Trophoblast cell (in vitro differentiated cells and primary cell): ENCODE results near the gene IDH1.

Experiments
- DNase-seq, 2 donors: peaks; one replicate each; pipeline ENCODE4 v3.0.0-alpha.2; 2016
- H2AFZ ChIP-seq: 2 replicates; pipeline ENCODE4 v1.6.1; 2013; ENCODE audit warnings: low read length, moderate library complexity, mild to moderate bottlenecking; ENCODE audit not compliant: insufficient read depth, poor library complexity
- H2AK5ac ChIP-seq: 2 replicates; pipeline ENCODE4 v1.6.1; 2013; ENCODE audit warnings: mild to moderate bottlenecking, low read length
- H2BK120ac ChIP-seq: 2 replicates; pipeline ENCODE4 v1.6.1; 2013; ENCODE audit warnings: low read length, mild to moderate bottlenecking, moderate library complexity; ENCODE audit not compliant: insufficient read depth, poor library complexity
- H2BK12ac ChIP-seq: 2 replicates; pipeline ENCODE4 v1.6.1; 2013; ENCODE audit warnings: mild to moderate bottlenecking, low read length, moderate library complexity
- H2BK5ac ChIP-seq: 2 replicates; pipeline ENCODE4 v1.6.1; 2013; ENCODE audit warnings: low read length, low read depth, moderate library complexity, mild to moderate bottlenecking; ENCODE audit not compliant: poor library complexity
- H3K14ac ChIP-seq: 2 replicates; pipeline ENCODE4 v1.6.1; 2013; ENCODE audit warnings: mild to moderate bottlenecking, low read length
- H3K18ac ChIP-seq: 2 replicates; pipeline ENCODE4 v1.6.1; 2013; ENCODE audit warnings: mild to moderate bottlenecking, low read length
- H3K23ac ChIP-seq: 2 replicates; pipeline ENCODE4 v1.6.1; 2013; ENCODE audit warnings: low read length
- H3K27ac ChIP-seq: 2 replicates; pipeline ENCODE4 v1.5.1; 2013; ENCODE audit warnings: low read depth, mild to moderate bottlenecking, inconsistent platforms, low read length, moderate library complexity
- H3K27me3 ChIP-seq: 2 replicates; pipeline ENCODE4 v1.6.1; 2013; ENCODE audit warnings: inconsistent platforms, mild to moderate bottlenecking, low read length, moderate library complexity; ENCODE audit not compliant: insufficient read depth
- H3K36me3 ChIP-seq, 2 experiments: 1 replicate in 1 of 2; 2 replicates in 1 of 2; pipeline ENCODE4 v1.6.1; 2013; ENCODE audit warnings: low read length in 2 of 2, mild to moderate bottlenecking in 2 of 2, moderate library complexity in 1 of 2; ENCODE audit not compliant: insufficient read depth in 2 of 2, control insufficient read depth in 1 of 2
- H3K4ac ChIP-seq: 2 replicates; pipeline ENCODE4 v1.6.1; 2013; ENCODE audit warnings: low read depth, mild to moderate bottlenecking, low read length, moderate library complexity
- H3K4me1 ChIP-seq, 2 experiments: 1 replicate in 1 of 2; 2 replicates in 1 of 2; pipeline ENCODE4 v1.6.1; 2013; ENCODE audit warnings: low read length in 2 of 2, mild to moderate bottlenecking in 2 of 2, moderate library complexity in 1 of 2; ENCODE audit not compliant: insufficient read depth in 2 of 2, control insufficient read depth in 1 of 2
- H3K4me2 ChIP-seq: 2 replicates; pipeline ENCODE4 v1.6.1; 2013; ENCODE audit warnings: inconsistent platforms, mild to moderate bottlenecking, low read length, moderate library complexity
- H3K4me3 ChIP-seq: 2 replicates; pipeline ENCODE4 v1.5.1; 2013; ENCODE audit warnings: mild to moderate bottlenecking, low read depth, low read length, inconsistent platforms
- H3K79me1 ChIP-seq: one replicate; pipeline ENCODE4 v1.6.1; 2013; ENCODE audit warnings: low read length
- H3K79me2 ChIP-seq: 2 replicates; pipeline ENCODE4 v1.6.1; 2013; ENCODE audit warnings: low read length, mild to moderate bottlenecking; ENCODE audit not compliant: control insufficient read depth, insufficient read depth, poor library complexity
- H3K9ac ChIP-seq: 2 replicates; pipeline ENCODE4 v1.6.1; 2013; ENCODE audit warnings: mild to moderate bottlenecking, low read length
- H3K9me3 ChIP-seq: 2 replicates; pipeline ENCODE4 v1.6.1; 2013; ENCODE audit warnings: low read depth, mild to moderate bottlenecking, control low read depth, inconsistent platforms, low read length; ENCODE audit not compliant: insufficient read depth
- H4K12ac ChIP-seq: 2 replicates; pipeline ENCODE4 v1.6.1; 2013; ENCODE audit warnings: low read depth, mild to moderate bottlenecking, low read length, moderate library complexity
- H4K8ac ChIP-seq: 2 replicates; pipeline ENCODE4 v1.6.1; 2013; ENCODE audit warnings: low read depth, mild to moderate bottlenecking, low read length, moderate library complexity
- H4K91ac ChIP-seq: one replicate; pipeline ENCODE4 v1.6.1; 2013; ENCODE audit warnings: low read depth, mild to moderate bottlenecking, low read length, moderate library complexity
- WGBS: extraction: QIAGEN DNeasy Blood & Tissue Kit; methylation state at CpG from one replicate; pipeline ENCODE4 v1.1.7; 2013; ENCODE audit warnings: missing lambda C conversion rate; ENCODE audit not compliant: insufficient read length, insufficient coverage; ENCODE audit errors: extremely low coverage; 5-methylcytosine and 5-hydroxymethylcytosine counted together

Gene IDH1

DNA sequence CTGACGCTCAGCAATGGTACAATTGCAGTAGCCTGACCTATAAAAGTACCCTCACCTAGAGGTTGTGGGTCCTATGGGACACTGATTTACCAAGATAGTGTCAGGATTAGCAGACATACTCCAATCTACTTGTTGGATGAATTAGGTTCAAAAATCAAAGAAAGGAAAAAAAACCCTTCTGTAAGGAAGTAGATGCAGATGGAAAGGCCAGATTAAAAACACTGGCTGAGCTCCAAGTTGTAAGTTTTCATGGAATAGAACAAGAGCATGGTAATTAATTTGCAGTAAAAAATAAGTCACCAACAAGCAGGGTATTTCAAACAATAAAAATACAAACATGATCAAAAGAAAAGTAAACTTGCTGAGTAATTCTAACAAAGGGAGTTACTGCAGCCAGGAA is 26.4 kb downstream of the IDH1 start:
- Histone ChIP-seq H4K8ac (no peak overlapping the region), H2BK5ac (no peak overlapping the region), H3K9ac (no peak overlapping the region), H3K4me3 (no peak overlapping the region), H3K4me1 (no peaks in the 10 kb centered on the region), H2AK5ac (no peak overlapping the region), H3K23ac (no peak overlapping the region), H4K12ac (no peak overlapping the region), H2BK120ac (no peak overlapping the region), H3K4me2 (no peak overlapping the region), H3K14ac (no peak overlapping the region), H2BK12ac (no peak overlapping the region), H3K79me1 (no peaks in the 10 kb centered on the region), H2AFZ (no peak overlapping the region), H3K18ac (no peak overlapping the region), H3K9me3 (peaks cover 4% of the 10 kb centered on the region), H3K27me3 (no peaks in the 10 kb centered on the region), H3K4ac (no peak overlapping the region), H3K36me3 (no peaks in the 10 kb centered on the region), H3K27ac (no peak overlapping the region), H3K79me2 (no peaks in the 10 kb centered on the region), H4K91ac (no peak overlapping the region)
- DNase-seq, result no peak
- no CpG with 5 or more reads among the region's 1 CpG for WGBS

DNA sequence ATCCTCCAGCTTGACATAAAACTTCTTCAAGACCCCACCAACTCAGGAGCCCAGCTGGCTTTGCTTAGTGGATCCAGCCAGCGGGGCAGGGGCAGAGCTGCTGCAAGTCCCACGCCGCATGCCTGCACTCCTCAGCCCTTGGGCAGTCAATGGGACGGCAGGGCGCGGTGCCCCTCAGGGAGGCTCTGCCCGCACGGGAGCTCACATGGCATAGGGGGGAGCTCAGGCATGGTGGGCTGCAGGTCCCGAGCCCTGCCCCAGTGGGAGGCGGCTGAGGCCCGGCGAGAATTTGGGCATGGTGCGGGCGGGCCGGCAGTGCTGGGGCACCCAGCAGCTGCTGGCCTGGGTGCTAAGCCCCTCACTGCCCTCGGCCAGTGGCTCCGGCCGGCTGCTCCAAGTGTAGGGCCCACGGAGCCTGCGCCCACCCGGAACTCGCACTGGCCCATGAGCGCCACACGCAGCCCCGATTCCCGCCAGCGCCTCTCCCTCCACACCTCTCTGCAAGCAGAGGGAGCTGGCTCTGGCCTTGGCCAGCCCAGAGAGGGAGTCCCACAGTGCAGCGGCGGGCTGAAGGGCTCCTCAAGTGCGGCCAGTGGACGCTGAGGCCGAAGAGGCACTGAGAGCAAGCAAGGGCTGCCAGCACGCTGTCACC is 27.2 kb downstream of the IDH1 start:
- no peak overlapping the region for H4K91ac ChIP-seq
- no peaks in the 10 kb centered on the region for H3K36me3 ChIP-seq
- no peak overlapping the region for H3K4me3 ChIP-seq
- no peak overlapping the region for H3K14ac ChIP-seq
- WGBS, result no CpG with 5 or more reads among the region's 33 CpGs
- H2BK5ac ChIP-seq, result no peak overlapping the region
- no peak overlapping the region for H2BK12ac ChIP-seq
- no peak overlapping the region for H4K12ac ChIP-seq
- no peak overlapping the region for H2AFZ ChIP-seq
- no peaks in the 10 kb centered on the region for H3K27me3 ChIP-seq
- H3K4me1 ChIP-seq, result no peaks in the 10 kb centered on the region
- H3K79me1 ChIP-seq, result no peaks in the 10 kb centered on the region
- no peak overlapping the region for H2BK120ac ChIP-seq
- H3K9ac ChIP-seq, result no peak overlapping the region
- no peak overlapping the region for H3K23ac ChIP-seq
- no peaks in the 10 kb centered on the region for H3K79me2 ChIP-seq
- no peak overlapping the region for H3K4ac ChIP-seq
- DNase-seq, result no peak
- no peak overlapping the region for H3K4me2 ChIP-seq
- H3K9me3 ChIP-seq, result peaks cover 4% of the 10 kb centered on the region
- H4K8ac ChIP-seq, result no peak overlapping the region
- no peak overlapping the region for H3K27ac ChIP-seq
- H2AK5ac ChIP-seq, result no peak overlapping the region
- H3K18ac ChIP-seq, result no peak overlapping the region

DNA sequence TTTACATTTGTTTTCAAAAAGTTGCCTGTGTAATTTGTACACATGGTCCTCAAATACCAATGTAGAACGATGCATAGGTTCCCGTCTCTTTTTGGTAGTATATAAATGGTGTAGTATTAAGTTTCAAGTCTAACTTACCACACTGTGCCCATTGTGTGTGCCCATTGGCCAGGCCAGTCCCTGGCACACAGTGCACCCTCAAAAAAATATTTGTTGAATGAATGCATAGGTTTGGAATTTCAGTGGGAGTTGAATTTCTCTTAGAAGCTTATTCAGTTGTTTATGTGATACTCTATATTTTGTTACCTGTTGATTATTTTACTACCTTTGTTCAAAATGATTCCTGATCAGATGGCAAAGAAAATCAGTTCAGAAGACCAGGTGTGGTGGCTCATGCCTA is 30.1 kb downstream of the IDH1 start:
- no peak overlapping the region for H2BK12ac ChIP-seq

DNA sequence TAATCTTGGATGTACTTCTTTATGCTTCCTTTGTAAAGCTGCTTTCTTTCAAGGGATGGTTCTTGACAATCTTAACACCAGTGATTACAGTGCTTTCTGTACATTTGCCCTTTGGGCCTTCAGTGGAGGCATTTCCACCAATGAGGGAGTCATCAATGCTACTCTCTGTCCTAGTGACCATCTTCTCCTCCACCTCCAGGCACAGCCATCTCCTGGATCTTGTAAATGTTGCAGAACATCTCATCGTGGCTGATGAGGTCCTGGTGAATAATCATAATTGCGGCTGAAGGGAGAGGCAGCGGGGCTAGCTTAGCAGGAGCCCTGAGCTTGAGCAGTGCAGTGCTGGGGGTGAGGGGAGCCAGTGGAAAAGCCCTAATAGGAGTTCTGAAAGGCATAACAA is 32.5 kb downstream of the IDH1 start:
- H2BK120ac ChIP-seq, result no peak overlapping the region
- DNase-seq, result peak; percentile 25 to 48
- H3K4me2 ChIP-seq, result no peak overlapping the region
- H3K9ac ChIP-seq, result no peak overlapping the region
- no peak overlapping the region for H4K91ac ChIP-seq
- H4K8ac ChIP-seq, result no peak overlapping the region
- no peak overlapping the region for H3K4me3 ChIP-seq
- no peaks in the 10 kb centered on the region for H3K79me1 ChIP-seq
- no peak overlapping the region for H2BK5ac ChIP-seq
- no peaks in the 10 kb centered on the region for H3K4me1 ChIP-seq
- no peak overlapping the region for H2AK5ac ChIP-seq
- no CpG with 5 or more reads among the region's 3 CpGs for WGBS
- H3K14ac ChIP-seq, result no peak overlapping the region
- H3K36me3 ChIP-seq, result no peaks in the 10 kb centered on the region
- H3K23ac ChIP-seq, result no peak overlapping the region
- H3K27me3 ChIP-seq, result no peaks in the 10 kb centered on the region
- no peak overlapping the region for H4K12ac ChIP-seq
- no peak overlapping the region for H2AFZ ChIP-seq
- H3K18ac ChIP-seq, result no peak overlapping the region
- H3K27ac ChIP-seq, result no peak overlapping the region
- H3K9me3 ChIP-seq, result no peaks in the 10 kb centered on the region
- H2BK12ac ChIP-seq, result no peak overlapping the region
- H3K4ac ChIP-seq, result no peak overlapping the region
- no peaks in the 10 kb centered on the region for H3K79me2 ChIP-seq

More for the DNA sequence above, 30.1 kb downstream of the IDH1 start:
- Histone ChIP-seq H3K79me1 (no peaks in the 10 kb centered on the region), H3K14ac (no peak overlapping the region), H4K91ac (no peak overlapping the region), H4K12ac (no peak overlapping the region), H3K27ac (no peak overlapping the region), H3K36me3 (no peaks in the 10 kb centered on the region), H3K4me1 (no peaks in the 10 kb centered on the region), H3K79me2 (no peaks in the 10 kb centered on the region), H3K4ac (no peak overlapping the region), H3K4me3 (no peak overlapping the region), H2AK5ac (no peak overlapping the region), H3K18ac (no peak overlapping the region), H4K8ac (no peak overlapping the region), H3K23ac (no peak overlapping the region), H2BK120ac (no peak overlapping the region), H2BK5ac (no peak overlapping the region), H3K4me2 (no peak overlapping the region), H3K9ac (no peak overlapping the region), H3K27me3 (no peaks in the 10 kb centered on the region), H2AFZ (no peak overlapping the region), H3K9me3 (peaks cover 4% of the 10 kb centered on the region)
- no peak for DNase-seq
- WGBS, result no CpG with 5 or more reads among the region's 2 CpGs
